SK-N-SH (cell line): ENCODE measurements around the gene BRD2. TPM values are rescaled to one million over a fixed set of nuclear protein-coding genes. Genes with fewer than 3 reads are reported as not detected.

Experiments used
- CHD2 ChIP-seq: fragments of 150-350 bp; IDR thresholded peaks from 2 replicates; pipeline ENCODE4 v1.6.1; 2018; ENCODE audit warnings: low read length; ENCODE audit not compliant: partially characterized antibody
- FOSL2 ChIP-seq: IDR thresholded peaks from 2 replicates; pipeline ENCODE4 v1.4.0; 2012; ENCODE audit warnings: low read depth, mild to moderate bottlenecking, moderate library complexity, borderline replicate concordance
- FOXJ3 ChIP-seq: sonication (generic); formaldehyde crosslinking; IDR thresholded peaks from 2 replicates; pipeline ENCODE4 v1.5.1; 2020; ENCODE audit warnings: mild to moderate bottlenecking, missing genetic modification reagents
- FOXM1 ChIP-seq: IDR thresholded peaks from 2 replicates; pipeline ENCODE4 v1.4.0; 2012; ENCODE audit warnings: low read depth, mild to moderate bottlenecking
- MXI1 ChIP-seq: IDR thresholded peaks from 2 replicates; pipeline ENCODE4 v1.6.1; 2012; ENCODE audit warnings: mild to moderate bottlenecking, low read depth, low read length, improper control_type of control experiment
- NFIC ChIP-seq: IDR thresholded peaks from 2 replicates; pipeline ENCODE4 v1.4.0; 2012; ENCODE audit warnings: borderline replicate concordance
- RCOR1 ChIP-seq: fragments of 150-350 bp; IDR thresholded peaks from 2 replicates; pipeline ENCODE4 v1.6.1; 2017; ENCODE audit warnings: antibody characterized with exemption, low read length
- TAF1 ChIP-seq: IDR thresholded peaks from 2 replicates; pipeline ENCODE4 v1.6.1; 2012; ENCODE audit warnings: low read depth, mild to moderate bottlenecking, low read length, moderate library complexity, borderline replicate concordance
- TCF12 ChIP-seq: IDR thresholded peaks from 2 replicates; pipeline ENCODE4 v1.4.0; 2012
- YY1 ChIP-seq: IDR thresholded peaks from 2 replicates; pipeline ENCODE4 v1.4.0; 2012; ENCODE audit warnings: low read depth, mild to moderate bottlenecking
- polyA plus RNA-seq, 3 experiments: library from polyadenylated mRNA; depleted of rRNA; stranded (reverse); fragments of >200 nt; gene quantifications; 2 replicates each; pipeline ENCODE4 v1.2.3, GENCODE V29; 2012
- TF ChIP-seq, protein P1 (sequence below): IDR thresholded peaks from 2 replicates; pipeline ENCODE4 v1.6.1; 2012; ENCODE audit warnings: mild to moderate bottlenecking, low read depth, low read length, moderate library complexity
- TF ChIP-seq, protein P2 (sequence below): IDR thresholded peaks from 2 replicates; pipeline ENCODE4 v1.4.0; 2012; ENCODE audit warnings: low read depth, borderline replicate concordance
- TF ChIP-seq, protein P3 (sequence below): IDR thresholded peaks from 2 replicates; pipeline ENCODE4; 2012
- TF ChIP-seq, protein P4 (sequence below): fragments of 150-350 bp; IDR thresholded peaks from 2 replicates; pipeline ENCODE4 v1.6.1; 2017; ENCODE audit warnings: antibody characterized with exemption, low read length, low read depth, borderline replicate concordance

Gene BRD2
- polyA plus RNA-seq, 1 of the 3 experiments (the other 2 are of a cell fraction) = 104 TPM

DNA sequence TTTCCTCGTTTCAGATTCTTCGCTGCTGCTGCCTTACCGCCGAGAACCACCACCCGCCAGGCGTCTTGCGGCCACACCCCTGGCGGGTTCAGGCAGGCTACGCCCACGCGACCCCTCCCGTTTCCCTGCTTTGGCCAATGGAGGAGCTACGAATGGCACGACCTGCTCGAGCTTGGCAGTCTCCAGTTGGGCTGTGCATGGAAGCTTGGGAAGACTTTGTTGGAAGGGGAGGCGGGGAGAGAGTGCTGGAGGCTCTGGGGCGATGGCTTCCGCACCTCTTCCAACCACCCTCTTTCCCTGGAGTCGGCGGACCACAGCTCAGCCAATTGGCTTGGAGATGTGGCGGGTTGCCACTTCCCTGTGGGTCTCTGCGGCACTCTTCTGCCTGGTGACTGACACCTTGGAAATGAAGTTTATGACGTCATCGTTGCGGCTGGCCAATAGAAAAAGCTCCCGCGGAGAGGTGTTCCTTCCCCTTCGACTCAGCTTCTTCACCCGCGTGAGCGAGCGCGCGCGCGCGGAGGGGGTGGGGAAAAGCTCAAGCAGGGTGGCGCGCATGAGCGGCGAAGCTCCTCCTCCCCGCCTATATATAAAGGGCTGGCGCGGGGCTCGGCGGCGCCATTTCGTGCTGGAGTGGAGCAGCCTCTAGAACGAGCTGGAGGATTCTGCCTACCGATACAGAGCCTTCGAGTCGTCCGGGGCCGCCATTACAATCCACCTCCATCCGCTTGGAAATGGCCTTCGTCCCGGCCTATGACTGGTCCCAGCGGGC is 3.4 kb downstream of the BRD2 start (continued):
- TF ChIP-seq, protein P1, sequence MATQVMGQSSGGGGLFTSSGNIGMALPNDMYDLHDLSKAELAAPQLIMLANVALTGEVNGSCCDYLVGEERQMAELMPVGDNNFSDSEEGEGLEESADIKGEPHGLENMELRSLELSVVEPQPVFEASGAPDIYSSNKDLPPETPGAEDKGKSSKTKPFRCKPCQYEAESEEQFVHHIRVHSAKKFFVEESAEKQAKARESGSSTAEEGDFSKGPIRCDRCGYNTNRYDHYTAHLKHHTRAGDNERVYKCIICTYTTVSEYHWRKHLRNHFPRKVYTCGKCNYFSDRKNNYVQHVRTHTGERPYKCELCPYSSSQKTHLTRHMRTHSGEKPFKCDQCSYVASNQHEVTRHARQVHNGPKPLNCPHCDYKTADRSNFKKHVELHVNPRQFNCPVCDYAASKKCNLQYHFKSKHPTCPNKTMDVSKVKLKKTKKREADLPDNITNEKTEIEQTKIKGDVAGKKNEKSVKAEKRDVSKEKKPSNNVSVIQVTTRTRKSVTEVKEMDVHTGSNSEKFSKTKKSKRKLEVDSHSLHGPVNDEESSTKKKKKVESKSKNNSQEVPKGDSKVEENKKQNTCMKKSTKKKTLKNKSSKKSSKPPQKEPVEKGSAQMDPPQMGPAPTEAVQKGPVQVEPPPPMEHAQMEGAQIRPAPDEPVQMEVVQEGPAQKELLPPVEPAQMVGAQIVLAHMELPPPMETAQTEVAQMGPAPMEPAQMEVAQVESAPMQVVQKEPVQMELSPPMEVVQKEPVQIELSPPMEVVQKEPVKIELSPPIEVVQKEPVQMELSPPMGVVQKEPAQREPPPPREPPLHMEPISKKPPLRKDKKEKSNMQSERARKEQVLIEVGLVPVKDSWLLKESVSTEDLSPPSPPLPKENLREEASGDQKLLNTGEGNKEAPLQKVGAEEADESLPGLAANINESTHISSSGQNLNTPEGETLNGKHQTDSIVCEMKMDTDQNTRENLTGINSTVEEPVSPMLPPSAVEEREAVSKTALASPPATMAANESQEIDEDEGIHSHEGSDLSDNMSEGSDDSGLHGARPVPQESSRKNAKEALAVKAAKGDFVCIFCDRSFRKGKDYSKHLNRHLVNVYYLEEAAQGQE = peak; percentile 83
- TF ChIP-seq, protein P2, sequence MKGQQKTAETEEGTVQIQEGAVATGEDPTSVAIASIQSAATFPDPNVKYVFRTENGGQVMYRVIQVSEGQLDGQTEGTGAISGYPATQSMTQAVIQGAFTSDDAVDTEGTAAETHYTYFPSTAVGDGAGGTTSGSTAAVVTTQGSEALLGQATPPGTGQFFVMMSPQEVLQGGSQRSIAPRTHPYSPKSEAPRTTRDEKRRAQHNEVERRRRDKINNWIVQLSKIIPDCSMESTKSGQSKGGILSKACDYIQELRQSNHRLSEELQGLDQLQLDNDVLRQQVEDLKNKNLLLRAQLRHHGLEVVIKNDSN = no peak
- TF ChIP-seq TCF12 (peak; percentile 8; the same call in 1 of the 2 replicates), FOXJ3 (CRISPR knock-in tag) (no peak), NFIC (0 out of 2 replicates have a peak, but pooled peaks have one; percentile 5), MXI1 (peak; percentile 56), FOSL2 (peak; percentile 11; the same call in 1 of the 2 replicates), TAF1 (peak; percentile 100), YY1 (no peak; the same call in 1 of the 2 replicates), RCOR1 (0 out of 2 replicates have a peak, but pooled peaks have one; percentile 16), FOXM1 (no peak), CHD2 (peak; percentile 7)
- TF ChIP-seq, protein P3, sequence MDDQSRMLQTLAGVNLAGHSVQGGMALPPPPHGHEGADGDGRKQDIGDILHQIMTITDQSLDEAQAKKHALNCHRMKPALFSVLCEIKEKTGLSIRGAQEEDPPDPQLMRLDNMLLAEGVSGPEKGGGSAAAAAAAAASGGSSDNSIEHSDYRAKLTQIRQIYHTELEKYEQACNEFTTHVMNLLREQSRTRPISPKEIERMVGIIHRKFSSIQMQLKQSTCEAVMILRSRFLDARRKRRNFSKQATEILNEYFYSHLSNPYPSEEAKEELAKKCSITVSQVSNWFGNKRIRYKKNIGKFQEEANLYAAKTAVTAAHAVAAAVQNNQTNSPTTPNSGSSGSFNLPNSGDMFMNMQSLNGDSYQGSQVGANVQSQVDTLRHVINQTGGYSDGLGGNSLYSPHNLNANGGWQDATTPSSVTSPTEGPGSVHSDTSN = peak; percentile 87
- TF ChIP-seq, protein P4, sequence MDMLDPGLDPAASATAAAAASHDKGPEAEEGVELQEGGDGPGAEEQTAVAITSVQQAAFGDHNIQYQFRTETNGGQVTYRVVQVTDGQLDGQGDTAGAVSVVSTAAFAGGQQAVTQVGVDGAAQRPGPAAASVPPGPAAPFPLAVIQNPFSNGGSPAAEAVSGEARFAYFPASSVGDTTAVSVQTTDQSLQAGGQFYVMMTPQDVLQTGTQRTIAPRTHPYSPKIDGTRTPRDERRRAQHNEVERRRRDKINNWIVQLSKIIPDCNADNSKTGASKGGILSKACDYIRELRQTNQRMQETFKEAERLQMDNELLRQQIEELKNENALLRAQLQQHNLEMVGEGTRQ = no peak
